ENCODE measurements around the gene OR52A5.

- TF ChIP-seq CTCF (IDR thresholded peaks at IDR 0.05) (no peak), POLR2A (IDR thresholded peaks at IDR 0.05) (no peak)
These were observed 19.3 kb downstream of the OR52A5 start for GRCh38 chr11:5118893-5119292.
